SK-N-SH treated with all-trans-retinoic acid at 6 μM for 48 hours (cell line): ENCODE results near the gene DDI1.

ENCODE experiments used
- ATAC-seq: fragments of 200-7000 bp; cut with Tn5 transposase; 3 replicates; pipeline ENCODE4 v1.9.1; 2020; ENCODE audit warnings: mild to moderate bottlenecking, moderate library complexity
- ARNTL ChIP-seq: fragments of 450-650 bp; formaldehyde crosslinking; IDR thresholded peaks from 2 replicates; pipeline ENCODE4 v1.5.0; 2020; ENCODE audit warnings: low read depth, mild to moderate bottlenecking, moderate library complexity, borderline replicate concordance
- BACH2 ChIP-seq: fragments of 250-450 bp; sonication (Bioruptor Pico); IDR thresholded peaks from 2 replicates; pipeline ENCODE4 v1.9.0; 2021; ENCODE audit warnings: mild to moderate bottlenecking, borderline replicate concordance
- CREB5 ChIP-seq: fragments of 250-450 bp; sonication (Bioruptor Pico); IDR thresholded peaks from 2 replicates; pipeline ENCODE4 v1.5.1; 2020; ENCODE audit warnings: low read depth, mild to moderate bottlenecking, moderate library complexity
- CSDC2 ChIP-seq: fragments of 250-450 bp; sonication (Bioruptor Pico); IDR thresholded peaks from 2 replicates; pipeline ENCODE4 v1.5.0; 2020; ENCODE audit warnings: mild to moderate bottlenecking, moderate library complexity
- CSRNP3 ChIP-seq: fragments of 250-450 bp; sonication (Bioruptor Pico); IDR thresholded peaks from 2 replicates; pipeline ENCODE4 v1.5.1; 2021; ENCODE audit warnings: mild to moderate bottlenecking, moderate library complexity
- ESRRG ChIP-seq: fragments of 250-450 bp; sonication (Bioruptor Pico); IDR thresholded peaks from 2 replicates; pipeline ENCODE4 v1.6.1; 2021; ENCODE audit warnings: mild to moderate bottlenecking
- GLIS3 ChIP-seq: fragments of 250-450 bp; sonication (Bioruptor Pico); IDR thresholded peaks from 2 replicates; pipeline ENCODE4 v1.5.0; 2020; ENCODE audit warnings: mild to moderate bottlenecking, moderate library complexity
- ISL1 ChIP-seq: fragments of 250-450 bp; sonication (Bioruptor Pico); IDR thresholded peaks from 2 replicates; pipeline ENCODE4 v2.1.2; 2022; ENCODE audit warnings: mild to moderate bottlenecking, moderate library complexity
- OSR1 ChIP-seq: fragments of 250-450 bp; sonication (Bioruptor Pico); IDR thresholded peaks from 2 replicates; pipeline ENCODE4 v1.8.0; 2022; ENCODE audit warnings: moderate library complexity, mild to moderate bottlenecking, inconsistent platforms
- PATZ1 ChIP-seq: fragments of 250-450 bp; sonication (Bioruptor Pico); IDR thresholded peaks from 2 replicates; pipeline ENCODE4 v1.8.0; 2020; ENCODE audit warnings: mild to moderate bottlenecking, moderate library complexity, borderline replicate concordance
- POU6F1 ChIP-seq: fragments of 250-450 bp; sonication (Bioruptor Pico); IDR thresholded peaks from 2 replicates; pipeline ENCODE4 v1.8.0; 2021; ENCODE audit warnings: low read depth, mild to moderate bottlenecking, moderate library complexity, borderline replicate concordance
- PPARA ChIP-seq: fragments of 250-450 bp; sonication (Bioruptor Pico); IDR thresholded peaks from 2 replicates; pipeline ENCODE4 v1.5.0; 2020; ENCODE audit warnings: mild to moderate bottlenecking, borderline replicate concordance
- RARB ChIP-seq: fragments of 250-450 bp; sonication (Bioruptor Pico); IDR thresholded peaks from 2 replicates; pipeline ENCODE4 v1.8.0; 2021; ENCODE audit warnings: mild to moderate bottlenecking, moderate library complexity
- SNAI2 ChIP-seq: fragments of 250-450 bp; sonication (Bioruptor Pico); IDR thresholded peaks from 2 replicates; pipeline ENCODE4 v1.5.0; 2020; ENCODE audit warnings: mild to moderate bottlenecking, moderate library complexity
- TCF4 ChIP-seq: fragments of 250-450 bp; sonication (Bioruptor Pico); IDR thresholded peaks from 2 replicates; pipeline ENCODE4 v1.8.0; 2021; ENCODE audit warnings: mild to moderate bottlenecking, moderate library complexity, borderline replicate concordance
- TOX ChIP-seq: fragments of 250-450 bp; sonication (Bioruptor Pico); IDR thresholded peaks from 2 replicates; pipeline ENCODE4 v1.8.0; 2021; ENCODE audit warnings: mild to moderate bottlenecking, moderate library complexity, borderline replicate concordance
- TSHZ2 ChIP-seq: fragments of 250-450 bp; sonication (Bioruptor Pico); IDR thresholded peaks from 2 replicates; pipeline ENCODE4 v1.5.0; 2020; ENCODE audit warnings: mild to moderate bottlenecking, moderate library complexity
- ZC3H10 ChIP-seq: fragments of 250-450 bp; sonication (Bioruptor Pico); IDR thresholded peaks from 2 replicates; pipeline ENCODE4 v1.5.1; 2021; ENCODE audit warnings: mild to moderate bottlenecking, moderate library complexity
- ZFP3 ChIP-seq: fragments of 250-450 bp; sonication (Bioruptor Pico); IDR thresholded peaks from 2 replicates; pipeline ENCODE4 v1.5.0; 2020; ENCODE audit warnings: mild to moderate bottlenecking, moderate library complexity
- ZFP30 ChIP-seq: fragments of 450-650 bp; formaldehyde crosslinking; IDR thresholded peaks from 2 replicates; pipeline ENCODE4 v1.5.0; 2022; ENCODE audit warnings: mild to moderate bottlenecking, moderate library complexity
- ZNF565 ChIP-seq: fragments of 450-650 bp; formaldehyde crosslinking; conservative IDR thresholded peaks from 2 replicates; pipeline ENCODE4 v1.5.0; 2020; ENCODE audit warnings: low read depth, mild to moderate bottlenecking, moderate library complexity
- ZNF70 ChIP-seq: fragments of 450-650 bp; formaldehyde crosslinking; IDR thresholded peaks from 2 replicates; pipeline ENCODE4 v1.5.0; 2020; ENCODE audit warnings: mild to moderate bottlenecking, moderate library complexity
- ZNF8 ChIP-seq: fragments of 450-650 bp; formaldehyde crosslinking; IDR thresholded peaks from 2 replicates; pipeline ENCODE4 v1.5.0; 2020; ENCODE audit warnings: mild to moderate bottlenecking, moderate library complexity

DDI1 gene

GRCh38 chr11:104075091-104075490 is 38.7 kb downstream of the DDI1 start:
- no peak for ATAC-seq
- TF ChIP-seq SNAI2, result no peak
- no peak for TF ChIP-seq ARNTL (CRISPR knock-in tag)
- no peak for TF ChIP-seq TOX
- no peak for TF ChIP-seq ESRRG (CRISPR knock-in tag)
- no peak for TF ChIP-seq BACH2 (CRISPR knock-in tag)
- TF ChIP-seq GLIS3 (CRISPR knock-in tag), result no peak
- no peak for TF ChIP-seq TCF4 (CRISPR knock-in tag)
- TF ChIP-seq ZFP3 (CRISPR knock-in tag), result no peak
- no peak for TF ChIP-seq PPARA
- no peak for TF ChIP-seq RARB (CRISPR knock-in tag)
- TF ChIP-seq ISL1, result no peak
- TF ChIP-seq ZNF70 (CRISPR knock-in tag), result no peak
- no peak for TF ChIP-seq ZNF565 (CRISPR knock-in tag)
- no peak for TF ChIP-seq ZC3H10
- no peak for TF ChIP-seq PATZ1 (CRISPR knock-in tag)

- TF ChIP-seq ARNTL (CRISPR knock-in tag) (no peak), SNAI2 (no peak), ESRRG (CRISPR knock-in tag) (no peak), ISL1 (no peak), CSRNP3 (no peak), TOX (no peak), ZNF565 (CRISPR knock-in tag) (no peak), TCF4 (CRISPR knock-in tag) (no peak), ZC3H10 (no peak), ZFP30 (no peak), GLIS3 (CRISPR knock-in tag) (no peak)
- ATAC-seq, result no peak
These were observed 39.3 kb downstream of the DDI1 start for GRCh38 chr11:104075706-104076105.

- TF ChIP-seq ESRRG (CRISPR knock-in tag), result no peak
- no peak for TF ChIP-seq ZC3H10
- TF ChIP-seq PPARA, result no peak
- no peak for TF ChIP-seq SNAI2
- no peak for TF ChIP-seq CREB5
- TF ChIP-seq OSR1 (CRISPR knock-in tag), result no peak
- no peak for TF ChIP-seq ISL1
- TF ChIP-seq BACH2 (CRISPR knock-in tag), result no peak
- no peak for TF ChIP-seq TSHZ2 (CRISPR knock-in tag)
- no peak for TF ChIP-seq TOX
- no peak for TF ChIP-seq POU6F1
- no peak for ATAC-seq
These were observed 40.0 kb downstream of the DDI1 start for GRCh38 chr11:104076455-104076854.

- ATAC-seq, result no peak
- TF ChIP-seq ARNTL (CRISPR knock-in tag), result no peak
- TF ChIP-seq ZC3H10, result no peak
- no peak for TF ChIP-seq ZNF8 (CRISPR knock-in tag)
- no peak for TF ChIP-seq TOX
- TF ChIP-seq ISL1, result no peak
- no peak for TF ChIP-seq TCF4 (CRISPR knock-in tag)
- no peak for TF ChIP-seq CSDC2 (CRISPR knock-in tag)
- no peak for TF ChIP-seq BACH2 (CRISPR knock-in tag)
- TF ChIP-seq ZNF565 (CRISPR knock-in tag), result no peak
- no peak for TF ChIP-seq CSRNP3
- no peak for TF ChIP-seq SNAI2
- TF ChIP-seq PPARA, result no peak
- TF ChIP-seq POU6F1, result no peak
- TF ChIP-seq ESRRG (CRISPR knock-in tag), result no peak
- TF ChIP-seq ZNF70 (CRISPR knock-in tag), result no peak
- no peak for TF ChIP-seq ZFP30
These were observed 41.8 kb downstream of the DDI1 start for GRCh38 chr11:104078245-104078644.
